MCF 10A (cell line): ENCODE measurements around the gene SGCD. TPM values are rescaled to one million over a fixed set of nuclear protein-coding genes. Genes with fewer than 3 reads are reported as not detected.

Source experiments
- BruUV-seq: library from RNA; stranded (reverse); fragments of 400-500 nt; replicated peaks from 2 replicates; lab custom pipeline; 2021; lab: Mats Ljungman, UMichigan
- CTCF ChIA-PET: fragments of 300-600 bp; sonication (Branson Sonifier 250); formaldehyde crosslinking; extraction: SDS; loops from one replicate; lab custom pipeline; 2021; ENCODE audit warnings: antibody characterized with exemption, inconsistent platforms; lab: Yijun Ruan, JAX
- POLR2A ChIA-PET: fragments of 300-600, 350-650 bp; sonication (Branson Sonifier 250); formaldehyde crosslinking; extraction: SDS; loops from one replicate; lab custom pipeline; 2020; ENCODE audit warnings: antibody characterized with exemption, inconsistent platforms; lab: Yijun Ruan, JAX
- DNase-seq: peaks from one replicate; pipeline ENCODE4 v3.0.0-alpha.2; 2018; ENCODE audit not compliant: unreplicated experiment
- H3K27ac Mint-ChIP-seq: one replicate; pipeline ENCODE4 v1.8.0; 2022; ENCODE audit warnings: mild to moderate bottlenecking, low read depth, mixed read lengths; ENCODE audit not compliant: unreplicated experiment
- H3K27me3 Mint-ChIP-seq: one replicate; pipeline ENCODE4 v1.8.0; 2022; ENCODE audit warnings: mixed read lengths; ENCODE audit not compliant: insufficient read depth, unreplicated experiment
- H3K36me3 Mint-ChIP-seq: one replicate; pipeline ENCODE4 v1.8.0; 2022; ENCODE audit warnings: mild to moderate bottlenecking, moderate library complexity, mixed read lengths; ENCODE audit not compliant: insufficient read depth, unreplicated experiment
- H3K4me1 Mint-ChIP-seq: one replicate; pipeline ENCODE4 v1.8.0; 2022; ENCODE audit warnings: mixed read lengths; ENCODE audit not compliant: insufficient read depth, unreplicated experiment
- H3K4me3 Mint-ChIP-seq: one replicate; pipeline ENCODE4 v1.8.0; 2022; ENCODE audit warnings: mild to moderate bottlenecking, moderate library complexity, mixed read lengths; ENCODE audit not compliant: unreplicated experiment
- H3K9me3 Mint-ChIP-seq: one replicate; pipeline ENCODE4 v1.8.0; 2022; ENCODE audit warnings: mixed read lengths; ENCODE audit not compliant: unreplicated experiment
- CTCF ChIP-seq: fragments of 200-600 bp; IDR thresholded peaks from one replicate; pipeline ENCODE4 v1.8.0; 2022; ENCODE audit warnings: antibody characterized with exemption, mild to moderate bottlenecking; ENCODE audit not compliant: unreplicated experiment
- intact Hi-C: fragments of 100-400 bp; cut with micrococcal nuclease; formaldehyde crosslinking; loops from 2 replicates; pipeline ENCODE4 v1.14.1; 2022
- total RNA-seq: library from RNA; stranded (reverse); gene quantifications from 2 replicates; pipeline ENCODE4 v1.2.3, GENCODE V29; 2022

The SGCD gene
- total RNA-seq, 1 experiment from 2014 or later: 0.14 TPM

- H3K27ac Mint-ChIP-seq: no peak overlapping the region
- intact Hi-C loops: no loop called here
- ChIA-PET CTCF (interaction anchor here (0.7 to 1.1 kb wide), 3 partner anchors 81 to 624 kb away, joined by 3 to 6 read pairs (median 4); no protein-coding TSS in a partner anchor), POLR2A (interaction anchor here (0.6 to 1.0 kb wide), 2 partner anchors 10 to 11 kb away, joined by 3 read pairs; no protein-coding TSS in a partner anchor)
- H3K4me3 Mint-ChIP-seq: no peak overlapping the region
- H3K36me3 Mint-ChIP-seq: no peaks in the 10 kb centered on the region
- DNase-seq: no peak
- BruUV-seq: no TSS peak
- TF ChIP-seq CTCF: no peak
- H3K4me1 Mint-ChIP-seq: no peaks in the 10 kb centered on the region
- no peaks in the 10 kb centered on the region for H3K27me3 Mint-ChIP-seq
- H3K9me3 Mint-ChIP-seq: peaks cover 9% of the 10 kb centered on the region
These were observed 13.9 kb upstream of the SGCD start for GRCh38 chr5:156312897-156313694.

GRCh38 chr5:156314416-156314815, 12.5 kb upstream of the SGCD start:
- BruUV-seq: no TSS peak
- no peak for DNase-seq
- TF ChIP-seq CTCF: no peak
- intact Hi-C loops: no loop called here
- peaks cover 7% of the 10 kb centered on the region for H3K9me3 Mint-ChIP-seq
- ChIA-PET POLR2A (interaction anchor here (1.0 kb wide), 1 partner anchor 9 kb away, joined by 3 read pairs; no protein-coding TSS in a partner anchor), CTCF (interaction anchor here (1.1 kb wide), 1 partner anchor 12 kb away, joined by 3 read pairs; the partner anchor contains the start of gene SGCD)
- H3K27me3 Mint-ChIP-seq: no peaks in the 10 kb centered on the region
- H3K4me1 Mint-ChIP-seq: no peaks in the 10 kb centered on the region
- H3K36me3 Mint-ChIP-seq: no peaks in the 10 kb centered on the region
- no peak overlapping the region for H3K4me3 Mint-ChIP-seq
- no peak overlapping the region for H3K27ac Mint-ChIP-seq

GRCh38 chr5:156322666-156323065, 4.3 kb upstream of the SGCD start:
- POLR2A ChIA-PET: interaction anchor here (0.8 kb wide), 1 partner anchor 9 kb away, joined by 3 read pairs; no protein-coding TSS in a partner anchor
- H3K27ac Mint-ChIP-seq: no peak overlapping the region
- no peaks in the 10 kb centered on the region for H3K27me3 Mint-ChIP-seq
- CTCF ChIA-PET: no interaction called here
- no peaks in the 10 kb centered on the region for H3K9me3 Mint-ChIP-seq
- no TSS peak for BruUV-seq
- DNase-seq: no peak
- TF ChIP-seq CTCF: no peak
- no peaks in the 10 kb centered on the region for H3K36me3 Mint-ChIP-seq
- H3K4me1 Mint-ChIP-seq: peaks cover 10% of the 10 kb centered on the region
- H3K4me3 Mint-ChIP-seq: no peak overlapping the region
- intact Hi-C loops: no loop called here

- no peaks in the 10 kb centered on the region for H3K27me3 Mint-ChIP-seq
- H3K4me3 Mint-ChIP-seq: peak overlapping the region; percentile 39
- no peaks in the 10 kb centered on the region for H3K36me3 Mint-ChIP-seq
- no peaks in the 10 kb centered on the region for H3K9me3 Mint-ChIP-seq
- H3K27ac Mint-ChIP-seq: peak overlapping the region; percentile 3
- no TSS peak for BruUV-seq
- no peak for DNase-seq
- ChIA-PET CTCF (interaction anchor here (0.6 to 1.1 kb wide), 3 partner anchors 13 to 1743 kb away, joined by 3 to 4 read pairs (median 3); no protein-coding TSS in a partner anchor), POLR2A (no interaction called here)
- peaks cover 16% of the 10 kb centered on the region for H3K4me1 Mint-ChIP-seq
- intact Hi-C loops: no loop called here
- TF ChIP-seq CTCF: no peak
These were observed 332 bp downstream of the SGCD start for GRCh38 chr5:156327296-156327695.
